Epithelial cell of esophagus (primary cell): ENCODE results near the gene TARM1.
"Not testable (repeated sequence)": the region's sequence is repeated elsewhere in the genome, so short reads cannot be mapped to it uniquely, and the experiment has no call there.

Experiments
- DNase-seq: peaks from one replicate; pipeline ENCODE4 v3.0.0; 2010; ENCODE audit warnings: low read depth
- H3K4me3 ChIP-seq: 2 replicates; pipeline ENCODE4 v1.5.1; 2011; ENCODE audit warnings: mild to moderate bottlenecking, low read length, control low read depth
- TF ChIP-seq, protein P1 (sequence below): IDR thresholded peaks from 2 replicates; pipeline ENCODE4 v1.5.1; 2011; ENCODE audit warnings: low read depth, mild to moderate bottlenecking, low read length, control low read depth, inconsistent platforms; ENCODE audit not compliant: insufficient read depth; ENCODE audit errors: missing control alignments

TARM1 gene

DNA sequence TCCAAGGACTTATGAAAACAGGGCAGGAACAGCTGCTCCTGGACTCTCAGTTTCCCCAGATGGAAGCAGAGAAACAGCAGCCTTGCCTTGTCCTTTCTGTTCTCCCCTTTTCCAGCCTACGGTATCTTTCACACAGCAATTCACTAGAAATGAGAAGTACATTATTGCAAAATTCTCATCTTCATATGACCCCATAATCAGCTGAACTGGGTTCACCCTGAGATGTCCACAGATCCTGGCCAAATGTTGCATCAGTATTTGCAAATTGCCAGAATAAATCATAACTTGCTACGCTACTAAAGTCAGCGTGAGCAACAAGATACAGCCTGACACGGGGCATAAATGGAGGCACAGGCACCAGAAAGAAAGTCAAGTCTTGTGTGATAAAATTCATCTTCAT is 33.5 kb downstream of the TARM1 start:
- H3K4me3 ChIP-seq, result no peak overlapping the region
- TF ChIP-seq, protein P1, sequence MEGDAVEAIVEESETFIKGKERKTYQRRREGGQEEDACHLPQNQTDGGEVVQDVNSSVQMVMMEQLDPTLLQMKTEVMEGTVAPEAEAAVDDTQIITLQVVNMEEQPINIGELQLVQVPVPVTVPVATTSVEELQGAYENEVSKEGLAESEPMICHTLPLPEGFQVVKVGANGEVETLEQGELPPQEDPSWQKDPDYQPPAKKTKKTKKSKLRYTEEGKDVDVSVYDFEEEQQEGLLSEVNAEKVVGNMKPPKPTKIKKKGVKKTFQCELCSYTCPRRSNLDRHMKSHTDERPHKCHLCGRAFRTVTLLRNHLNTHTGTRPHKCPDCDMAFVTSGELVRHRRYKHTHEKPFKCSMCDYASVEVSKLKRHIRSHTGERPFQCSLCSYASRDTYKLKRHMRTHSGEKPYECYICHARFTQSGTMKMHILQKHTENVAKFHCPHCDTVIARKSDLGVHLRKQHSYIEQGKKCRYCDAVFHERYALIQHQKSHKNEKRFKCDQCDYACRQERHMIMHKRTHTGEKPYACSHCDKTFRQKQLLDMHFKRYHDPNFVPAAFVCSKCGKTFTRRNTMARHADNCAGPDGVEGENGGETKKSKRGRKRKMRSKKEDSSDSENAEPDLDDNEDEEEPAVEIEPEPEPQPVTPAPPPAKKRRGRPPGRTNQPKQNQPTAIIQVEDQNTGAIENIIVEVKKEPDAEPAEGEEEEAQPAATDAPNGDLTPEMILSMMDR, result no peak
- DNase-seq, result no peak

DNA sequence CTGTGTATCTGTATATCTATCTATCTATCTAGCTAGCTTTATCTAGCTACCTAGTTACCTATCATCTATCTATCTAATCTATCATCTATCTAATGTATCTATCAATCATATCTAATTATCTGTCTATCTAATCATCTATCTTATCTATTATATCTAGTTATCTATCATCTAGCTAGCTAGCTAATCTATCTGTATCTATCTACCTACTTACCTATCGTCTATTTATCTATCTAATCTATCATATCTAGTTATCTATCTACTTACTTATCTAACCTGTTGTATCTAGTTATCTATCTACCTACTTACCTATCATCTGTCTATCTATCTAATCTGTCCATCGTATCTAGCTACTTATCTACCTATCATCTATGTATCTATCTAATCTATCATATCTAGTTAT is 35.4 kb downstream of the TARM1 start:
- TF ChIP-seq, protein P1, result no peak
- H3K4me3 ChIP-seq, result no peak overlapping the region
- no peak for DNase-seq

DNA sequence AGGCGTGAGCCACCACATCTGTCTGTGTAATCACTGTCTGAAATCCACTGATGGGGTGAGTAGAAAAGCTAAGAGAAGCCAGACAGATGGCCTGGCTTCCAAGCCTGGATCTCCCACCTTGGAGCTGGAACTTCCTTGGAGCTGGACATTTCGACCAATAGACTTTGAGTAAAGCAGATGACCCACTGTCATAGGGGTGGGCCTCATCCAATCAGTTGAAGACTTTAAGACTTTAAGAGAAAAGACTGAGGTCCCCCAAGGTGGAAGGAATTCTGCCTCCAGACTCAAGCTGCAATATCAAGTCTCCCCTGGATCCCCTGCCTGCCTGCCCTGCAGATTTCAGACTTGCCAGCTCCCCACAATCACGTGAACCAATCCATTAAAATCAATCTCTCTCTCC is 38.2 kb downstream of the TARM1 start:
- TF ChIP-seq, protein P1, result no peak
- H3K4me3 ChIP-seq, result no peak overlapping the region
- no peak for DNase-seq

DNA sequence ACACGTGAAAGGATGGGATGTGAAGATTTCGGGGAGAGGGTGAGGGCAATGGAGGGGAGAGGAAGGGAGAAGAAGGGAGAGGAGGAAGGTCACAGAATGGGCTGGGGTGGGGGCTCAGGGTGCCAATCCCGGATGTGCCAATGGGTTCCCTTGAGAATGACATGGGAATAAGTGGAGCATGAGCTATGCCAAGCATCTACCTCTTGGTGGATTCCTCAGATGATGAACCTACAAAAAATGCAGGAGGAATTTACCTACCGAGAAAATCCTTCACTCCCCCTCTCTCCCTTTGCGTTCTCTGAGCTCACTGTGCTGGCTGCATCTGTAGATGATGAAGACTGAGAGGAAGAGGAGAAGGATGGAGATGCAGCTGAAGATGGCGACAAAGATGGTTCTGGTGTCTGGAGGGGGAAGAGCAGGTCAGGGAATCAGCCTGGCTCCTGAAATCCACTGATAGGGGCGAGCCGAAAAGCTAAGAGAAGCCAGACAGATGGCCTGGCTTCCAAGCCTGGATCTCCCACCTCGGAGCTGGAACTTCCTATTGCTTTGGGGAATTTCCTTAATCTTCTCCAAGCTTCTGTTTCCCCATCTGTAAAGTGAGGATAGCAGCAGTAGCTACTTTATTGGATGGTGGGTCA is 39.1 kb downstream of the TARM1 start:
- DNase-seq, result no peak
- TF ChIP-seq, protein P1, result no peak
- no peak overlapping the region for H3K4me3 ChIP-seq

DNA sequence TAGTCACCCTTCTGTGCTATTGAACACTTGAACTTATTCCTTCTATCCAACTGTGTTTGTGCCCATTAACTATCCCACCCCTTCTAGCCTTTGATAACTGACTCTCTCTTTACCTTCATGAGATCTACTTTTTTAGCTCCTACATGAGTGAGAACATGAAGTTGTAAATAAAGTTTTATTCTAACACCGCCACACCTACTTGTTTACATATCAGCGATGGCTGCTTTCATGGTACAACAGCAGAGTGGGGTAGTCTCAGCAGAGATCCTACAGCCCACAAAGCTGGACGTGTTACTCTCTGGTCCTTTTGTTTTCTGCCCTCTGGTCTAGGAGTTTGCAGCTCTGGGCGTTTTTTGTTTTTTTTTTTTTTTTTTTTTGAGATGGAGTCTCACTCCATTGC is 41.2 kb downstream of the TARM1 start:
- no peak for DNase-seq
- H3K4me3 ChIP-seq, result no peak overlapping the region
- TF ChIP-seq, protein P1, result no peak

GRCh38 chr19:54036542-54036941 is 44.6 kb downstream of the TARM1 start:
- H3K4me3 ChIP-seq, DNase-seq: not testable (repeated sequence)

- H3K4me3 ChIP-seq, result no peak overlapping the region
- peak; percentile 71 for DNase-seq
Observed at GRCh38 chr19:54035215-54036178, 45.7 kb downstream of the TARM1 start.

More at GRCh38 chr19:54035215-54036178, 45.7 kb downstream of the TARM1 start:
- TF ChIP-seq, protein P1, result no peak
